Hematopoietic multipotent progenitor cell treated with erythropoietin and hydrocortisone succinate and interleukin-3 and kit ligand, for 6 days (in vitro differentiated cells): ENCODE measurements around the gene RPL11.
"Not testable (repeated sequence)": the region's sequence is repeated elsewhere in the genome, so short reads cannot be mapped to it uniquely, and the experiment has no call there.

ENCODE experiments used
- DNase-seq: peaks from one replicate; pipeline ENCODE4 v3.0.0-alpha.2; 2015

The RPL11 gene

GRCh38 chr1:23691499-23692307 is at the start of gene RPL11:
Gene RPL11, plus strand, starts transcription at chr1:23691806. Its CDS starts 18 bp downstream, at chr1:23691824.
- DNase-seq, result peak; percentile 99

- DNase-seq, result no peak
Observed at GRCh38 chr1:23643736-23644554, 47.7 kb upstream of the RPL11 start.

- DNase-seq, result no peak
Observed at GRCh38 chr1:23644555-23644866, 47.1 kb upstream of the RPL11 start.

GRCh38 chr1:23645338-23645737 is 46.3 kb upstream of the RPL11 start:
- no peak for DNase-seq

- no peak for DNase-seq
Observed at GRCh38 chr1:23646091-23646490, 45.5 kb upstream of the RPL11 start.

- DNase-seq, result no peak
Observed at GRCh38 chr1:23646541-23646940, 45.1 kb upstream of the RPL11 start.

GRCh38 chr1:23648576-23648975 is 43.0 kb upstream of the RPL11 start:
- no peak for DNase-seq

GRCh38 chr1:23649157-23649556 is 42.4 kb upstream of the RPL11 start:
- not testable (repeated sequence) for DNase-seq

GRCh38 chr1:23650344-23650990 is 41.1 kb upstream of the RPL11 start:
- no peak for DNase-seq

GRCh38 chr1:23651069-23651808 is 40.4 kb upstream of the RPL11 start:
- no peak for DNase-seq

- DNase-seq, result peak; percentile 72
Observed at GRCh38 chr1:23657659-23658275, 33.8 kb upstream of the RPL11 start.

GRCh38 chr1:23660671-23661070 is 30.9 kb upstream of the RPL11 start:
- DNase-seq, result no peak

GRCh38 chr1:23661887-23662286 is 29.7 kb upstream of the RPL11 start:
- DNase-seq, result no peak

GRCh38 chr1:23664837-23665795 is 26.5 kb upstream of the RPL11 start:
- peak; percentile 56 for DNase-seq

- DNase-seq, result no peak
Observed at GRCh38 chr1:23667411-23667810, 24.2 kb upstream of the RPL11 start.

- no peak for DNase-seq
Observed at GRCh38 chr1:23670709-23671108, 20.9 kb upstream of the RPL11 start.

GRCh38 chr1:23673086-23673813 is 18.4 kb upstream of the RPL11 start:
- peak; percentile 77 for DNase-seq

GRCh38 chr1:23679815-23680214 is 11.8 kb upstream of the RPL11 start:
- DNase-seq, result no peak

GRCh38 chr1:23682946-23683345 is 8.7 kb upstream of the RPL11 start:
- DNase-seq, result no peak

GRCh38 chr1:23684415-23684814 is 7.2 kb upstream of the RPL11 start:
- DNase-seq, result no peak

- DNase-seq, result not testable (repeated sequence)
Observed at GRCh38 chr1:23685197-23685596, 6.4 kb upstream of the RPL11 start.
